BLaER1 (cell line): ENCODE data around the gene SUGP2.

ENCODE experiments used
- H3K27ac ChIP-seq: shearing (Covaris generic); formaldehyde crosslinking; 2 replicates; pipeline ENCODE4 v1.8.1; 2022
- H3K27me3 ChIP-seq: shearing (Covaris generic); formaldehyde crosslinking; 2 replicates; pipeline ENCODE4 v1.8.1; 2022
- H3K36me3 ChIP-seq: shearing (Covaris generic); formaldehyde crosslinking; 2 replicates; pipeline ENCODE4 v1.8.1; 2022
- H3K4me1 ChIP-seq: shearing (Covaris generic); formaldehyde crosslinking; 2 replicates; pipeline ENCODE4 v1.8.1; 2022
- H3K4me2 ChIP-seq: shearing (Covaris generic); formaldehyde crosslinking; 2 replicates; pipeline ENCODE4 v1.8.1; 2022
- H3K4me3 ChIP-seq: shearing (Covaris generic); formaldehyde crosslinking; 2 replicates; pipeline ENCODE4 v1.8.1; 2022
- H3K9ac ChIP-seq: shearing (Covaris generic); formaldehyde crosslinking; 2 replicates; pipeline ENCODE4 v1.8.1; 2022
- H3K9me3 ChIP-seq: shearing (Covaris generic); formaldehyde crosslinking; 2 replicates; pipeline ENCODE4 v1.8.1; 2022
- H4K20me1 ChIP-seq: shearing (Covaris generic); formaldehyde crosslinking; 2 replicates; pipeline ENCODE4 v1.8.1; 2022
- Cebpa-rat ChIP-seq: shearing (Covaris generic); IDR thresholded peaks from 2 replicates; pipeline ENCODE4 v1.8.1; 2022

Gene SUGP2

GRCh38 chr19:18982669-18983068 is 50.6 kb downstream of the SUGP2 start:
- no peak for TF ChIP-seq Cebpa-rat
- no peak overlapping the region for H3K9ac ChIP-seq
- H3K4me3 ChIP-seq = no peak overlapping the region
- no peak overlapping the region for H3K4me2 ChIP-seq
- H4K20me1 ChIP-seq = no peaks in the 10 kb centered on the region
- no peaks in the 10 kb centered on the region for H3K27me3 ChIP-seq
- H3K9me3 ChIP-seq = no peaks in the 10 kb centered on the region
- no peaks in the 10 kb centered on the region for H3K36me3 ChIP-seq
- H3K4me1 ChIP-seq = peaks cover 45% of the 10 kb centered on the region
- H3K27ac ChIP-seq = no peak overlapping the region

GRCh38 chr19:18980432-18981020 is 52.8 kb downstream of the SUGP2 start:
- Histone ChIP-seq H3K9me3 (no peaks in the 10 kb centered on the region), H3K27ac (no peak overlapping the region), H3K4me3 (no peak overlapping the region), H4K20me1 (no peaks in the 10 kb centered on the region), H3K4me1 (peaks cover 43% of the 10 kb centered on the region), H3K4me2 (no peak overlapping the region), H3K9ac (no peak overlapping the region), H3K36me3 (no peaks in the 10 kb centered on the region), H3K27me3 (no peaks in the 10 kb centered on the region)
- no peak for TF ChIP-seq Cebpa-rat

- no peak overlapping the region for H3K4me3 ChIP-seq
- H3K9ac ChIP-seq = no peak overlapping the region
- peak overlapping the region; percentile 50; the same call in 1 of the 2 replicates for H3K27ac ChIP-seq
Observed at GRCh38 chr19:18978616-18979015, 54.7 kb downstream of the SUGP2 start.

GRCh38 chr19:18975869-18976268 is 57.4 kb downstream of the SUGP2 start:
- TF ChIP-seq Cebpa-rat = no peak
- Histone ChIP-seq H3K4me2 (no peak overlapping the region), H3K4me3 (no peak overlapping the region)

More at GRCh38 chr19:18978616-18979015, 54.7 kb downstream of the SUGP2 start:
- Histone ChIP-seq H3K4me1 (peaks cover 28% of the 10 kb centered on the region), H3K9me3 (no peaks in the 10 kb centered on the region), H3K4me2 (peak overlapping the region; percentile 78), H4K20me1 (no peaks in the 10 kb centered on the region), H3K27me3 (no peaks in the 10 kb centered on the region), H3K36me3 (no peaks in the 10 kb centered on the region)
- no peak for TF ChIP-seq Cebpa-rat

GRCh38 chr19:18975011-18975410 is 58.3 kb downstream of the SUGP2 start:
- TF ChIP-seq Cebpa-rat = no peak
- no peak overlapping the region for H3K9ac ChIP-seq
- H3K36me3 ChIP-seq = no peaks in the 10 kb centered on the region
- H3K9me3 ChIP-seq = no peaks in the 10 kb centered on the region
- peaks cover 40% of the 10 kb centered on the region for H3K4me1 ChIP-seq
- no peak overlapping the region for H3K27ac ChIP-seq
- H4K20me1 ChIP-seq = no peaks in the 10 kb centered on the region
- H3K27me3 ChIP-seq = no peaks in the 10 kb centered on the region
- H3K4me2 ChIP-seq = no peak overlapping the region
- H3K4me3 ChIP-seq = no peak overlapping the region

More at GRCh38 chr19:18975869-18976268, 57.4 kb downstream of the SUGP2 start:
- H3K27ac ChIP-seq = no peak overlapping the region
- no peaks in the 10 kb centered on the region for H3K9me3 ChIP-seq
- no peaks in the 10 kb centered on the region for H4K20me1 ChIP-seq
- H3K36me3 ChIP-seq = no peaks in the 10 kb centered on the region
- H3K4me1 ChIP-seq = peaks cover 40% of the 10 kb centered on the region
- no peaks in the 10 kb centered on the region for H3K27me3 ChIP-seq
- no peak overlapping the region for H3K9ac ChIP-seq

GRCh38 chr19:18972851-18973250 is 60.5 kb downstream of the SUGP2 start:
- peaks cover 31% of the 10 kb centered on the region for H3K4me1 ChIP-seq
- H3K9me3 ChIP-seq = no peaks in the 10 kb centered on the region
- H3K4me3 ChIP-seq = no peak overlapping the region
- H4K20me1 ChIP-seq = no peaks in the 10 kb centered on the region
- no peak for TF ChIP-seq Cebpa-rat
- no peak overlapping the region for H3K9ac ChIP-seq
- H3K27me3 ChIP-seq = no peaks in the 10 kb centered on the region
- 0 out of 2 replicates have a peak overlapping the region, but pooled peaks have one; percentile 18 for H3K27ac ChIP-seq
- H3K4me2 ChIP-seq = peak overlapping the region; percentile 26; the same call in 1 of the 2 replicates
- H3K36me3 ChIP-seq = no peaks in the 10 kb centered on the region

- no peak overlapping the region for H3K4me3 ChIP-seq
- TF ChIP-seq Cebpa-rat = no peak
- no peaks in the 10 kb centered on the region for H3K9me3 ChIP-seq
- H3K4me1 ChIP-seq = peaks cover 31% of the 10 kb centered on the region
- no peaks in the 10 kb centered on the region for H3K27me3 ChIP-seq
- peak overlapping the region; percentile 26 for H3K4me2 ChIP-seq
- no peaks in the 10 kb centered on the region for H4K20me1 ChIP-seq
- H3K27ac ChIP-seq = 0 out of 2 replicates have a peak overlapping the region, but pooled peaks have one; percentile 18
- no peaks in the 10 kb centered on the region for H3K36me3 ChIP-seq
- H3K9ac ChIP-seq = no peak overlapping the region
Observed at GRCh38 chr19:18972301-18972811, 61.0 kb downstream of the SUGP2 start.

GRCh38 chr19:18969931-18970659 is 63.2 kb downstream of the SUGP2 start:
- H3K27me3 ChIP-seq = no peaks in the 10 kb centered on the region
- no peak overlapping the region for H3K9ac ChIP-seq
- no peaks in the 10 kb centered on the region for H4K20me1 ChIP-seq
- no peak overlapping the region for H3K4me3 ChIP-seq
- H3K4me1 ChIP-seq = peaks cover 32% of the 10 kb centered on the region
- H3K4me2 ChIP-seq = no peak overlapping the region
- TF ChIP-seq Cebpa-rat = no peak
- no peaks in the 10 kb centered on the region for H3K36me3 ChIP-seq
- no peak overlapping the region for H3K27ac ChIP-seq
- no peaks in the 10 kb centered on the region for H3K9me3 ChIP-seq

GRCh38 chr19:18967358-18968146 is 65.8 kb downstream of the SUGP2 start:
- peak overlapping the region; percentile 60 for H3K4me2 ChIP-seq
- peak overlapping the region; percentile 36; the same call in 1 of the 2 replicates for H3K9ac ChIP-seq

More at GRCh38 chr19:18967358-18968146, 65.8 kb downstream of the SUGP2 start:
- Histone ChIP-seq H3K36me3 (no peaks in the 10 kb centered on the region), H3K27me3 (no peaks in the 10 kb centered on the region), H3K9me3 (no peaks in the 10 kb centered on the region), H3K27ac (peak overlapping the region; percentile 76), H3K4me1 (peaks cover 26% of the 10 kb centered on the region), H4K20me1 (no peaks in the 10 kb centered on the region), H3K4me3 (no peak overlapping the region)
- 0 out of 2 replicates have a peak, but pooled peaks have one; percentile 52 for TF ChIP-seq Cebpa-rat
